ENCODE data around the gene ZFP36L1.
A peak's percentile ranks its signal among the peaks of the same experiment; 100 is the strongest.
"Not testable (repeated sequence)": the region's sequence is repeated elsewhere in the genome, so short reads cannot be mapped to it uniquely, and the experiment has no call there.

Gene ZFP36L1

DNA sequence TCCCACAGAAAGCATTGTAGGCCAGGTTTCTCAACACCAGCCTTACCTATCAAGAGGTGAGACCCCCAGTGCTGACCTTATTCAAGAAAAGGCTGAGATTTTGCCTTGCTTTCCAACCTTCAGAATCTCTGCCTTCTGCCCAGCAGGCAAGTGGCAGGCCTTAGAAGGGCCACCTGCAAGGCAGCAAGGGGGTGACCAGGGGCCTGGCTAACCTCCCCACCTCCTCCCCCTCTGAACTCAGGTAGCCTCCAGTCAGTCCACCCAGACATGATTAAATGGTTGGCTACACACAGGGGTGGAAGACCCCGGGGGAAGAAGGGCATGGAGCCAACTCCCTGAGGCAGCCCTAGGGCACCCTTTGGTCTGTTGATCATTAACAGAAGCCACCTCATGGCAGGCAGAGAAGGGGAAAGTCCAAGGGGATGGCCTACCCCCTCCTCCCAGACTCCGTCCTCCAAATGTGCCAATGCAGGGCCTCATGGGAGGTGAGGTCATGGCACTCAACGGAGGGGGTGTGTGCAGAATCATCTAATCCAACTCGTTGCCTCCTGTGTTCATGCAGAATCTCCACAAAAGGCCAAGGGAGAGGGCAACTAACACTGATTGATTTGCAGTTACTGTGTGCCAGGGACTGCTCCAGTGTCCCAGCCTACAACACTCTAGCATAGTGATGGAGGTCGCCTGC, 8.5 kb downstream of the ZFP36L1 start:
- peak; percentile 53 to 68 (median 62) for DNase-seq

GRCh38 chr14:68783408-68784225, 9.2 kb downstream of the ZFP36L1 start:
- DNase-seq: no peak

- DNase-seq: no peak
These were observed 10.5 kb downstream of the ZFP36L1 start for GRCh38 chr14:68782091-68782981.

DNA sequence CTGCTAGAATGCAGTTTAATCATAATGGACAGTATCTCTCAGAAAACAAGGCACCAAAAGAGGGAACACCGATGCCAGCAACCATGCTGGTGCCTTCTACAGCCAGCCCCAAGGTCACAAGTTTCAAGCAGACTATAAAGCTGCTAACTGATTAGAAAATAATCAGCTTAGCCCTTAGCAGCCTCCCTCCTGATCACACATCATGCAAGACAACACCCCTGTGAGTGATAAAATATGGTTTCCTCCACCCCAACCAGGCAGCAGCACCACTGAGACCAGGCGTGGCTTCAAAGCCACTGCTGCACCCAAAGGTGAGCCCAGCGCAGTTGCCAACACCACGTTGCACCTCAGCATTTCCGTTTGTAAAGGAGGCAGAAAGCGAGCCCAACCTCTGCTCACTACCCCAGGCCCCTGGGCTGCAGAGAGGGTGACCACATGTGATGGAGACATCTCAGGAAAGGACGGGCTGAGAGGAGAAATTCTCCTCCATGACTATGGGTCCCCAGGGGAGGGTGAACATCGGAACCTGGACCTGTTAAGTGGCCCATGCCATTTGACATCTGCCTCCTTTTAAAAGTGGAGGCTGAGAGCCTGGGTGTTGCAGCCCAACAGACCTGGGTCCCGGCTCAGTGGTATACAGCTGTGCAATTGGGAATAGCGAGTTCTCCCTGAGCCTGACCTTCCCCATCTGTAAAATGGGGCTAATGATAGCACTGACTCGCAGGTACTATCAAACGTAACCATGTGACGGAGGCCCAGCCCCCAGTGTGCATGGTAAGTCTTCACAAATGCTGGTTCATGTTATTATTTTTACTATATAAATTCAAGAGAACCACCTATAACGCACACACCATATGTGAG, 11.5 kb downstream of the ZFP36L1 start:
- no peak for DNase-seq

GRCh38 chr14:68780358-68781160, 12.3 kb downstream of the ZFP36L1 start:
- DNase-seq: peak; percentile 75 to 85 (median 78)

DNA sequence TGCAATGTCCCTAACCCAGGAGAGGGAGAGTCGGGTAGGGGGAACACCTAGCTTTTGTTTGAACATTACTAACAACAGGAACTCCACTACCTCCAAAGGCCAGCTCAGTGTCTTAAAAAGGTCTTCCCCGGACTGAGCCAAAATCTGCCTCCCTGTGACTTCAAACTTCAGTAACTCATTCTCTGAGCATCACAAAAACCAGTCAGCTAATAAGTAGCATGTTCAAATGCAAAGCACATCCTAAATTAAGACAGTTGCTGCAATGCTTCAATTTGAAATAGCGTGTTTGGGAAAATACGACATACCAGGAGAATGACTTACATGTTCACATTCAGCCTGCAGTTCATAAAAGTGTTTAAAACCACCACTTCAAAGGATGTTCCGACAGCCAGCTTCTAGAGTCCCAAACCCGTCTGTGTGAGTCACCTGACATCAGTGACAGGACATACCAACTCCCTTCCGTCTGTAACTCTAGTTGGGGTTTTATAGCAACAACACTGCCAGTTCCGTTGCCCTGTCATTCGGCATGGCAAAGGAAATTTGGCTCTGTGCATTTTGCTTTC, 13.0 kb downstream of the ZFP36L1 start:
- no peak for DNase-seq

DNA sequence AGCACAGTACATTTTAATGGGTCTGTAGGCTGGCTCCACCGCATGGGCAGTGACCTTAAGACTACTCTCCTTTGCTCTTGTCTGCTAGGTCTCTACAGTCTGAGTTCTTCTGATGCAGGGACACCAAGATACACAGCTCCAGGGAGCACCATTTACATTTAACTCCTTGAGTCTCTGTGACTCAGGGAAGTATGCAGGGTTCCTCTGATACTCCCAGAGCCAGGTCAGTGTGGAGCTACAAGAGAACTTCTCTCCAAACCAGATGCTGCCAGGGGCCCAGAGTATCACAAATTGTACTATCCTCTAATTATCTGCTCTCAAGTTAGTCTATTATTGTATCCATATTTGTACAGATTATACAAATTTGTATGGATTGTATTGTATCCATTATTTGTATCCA, 15.2 kb downstream of the ZFP36L1 start:
- DNase-seq: no peak

GRCh38 chr14:68775614-68776126, 17.2 kb downstream of the ZFP36L1 start:
- DNase-seq: peak in 1 of 3 donors; percentile 44

DNA sequence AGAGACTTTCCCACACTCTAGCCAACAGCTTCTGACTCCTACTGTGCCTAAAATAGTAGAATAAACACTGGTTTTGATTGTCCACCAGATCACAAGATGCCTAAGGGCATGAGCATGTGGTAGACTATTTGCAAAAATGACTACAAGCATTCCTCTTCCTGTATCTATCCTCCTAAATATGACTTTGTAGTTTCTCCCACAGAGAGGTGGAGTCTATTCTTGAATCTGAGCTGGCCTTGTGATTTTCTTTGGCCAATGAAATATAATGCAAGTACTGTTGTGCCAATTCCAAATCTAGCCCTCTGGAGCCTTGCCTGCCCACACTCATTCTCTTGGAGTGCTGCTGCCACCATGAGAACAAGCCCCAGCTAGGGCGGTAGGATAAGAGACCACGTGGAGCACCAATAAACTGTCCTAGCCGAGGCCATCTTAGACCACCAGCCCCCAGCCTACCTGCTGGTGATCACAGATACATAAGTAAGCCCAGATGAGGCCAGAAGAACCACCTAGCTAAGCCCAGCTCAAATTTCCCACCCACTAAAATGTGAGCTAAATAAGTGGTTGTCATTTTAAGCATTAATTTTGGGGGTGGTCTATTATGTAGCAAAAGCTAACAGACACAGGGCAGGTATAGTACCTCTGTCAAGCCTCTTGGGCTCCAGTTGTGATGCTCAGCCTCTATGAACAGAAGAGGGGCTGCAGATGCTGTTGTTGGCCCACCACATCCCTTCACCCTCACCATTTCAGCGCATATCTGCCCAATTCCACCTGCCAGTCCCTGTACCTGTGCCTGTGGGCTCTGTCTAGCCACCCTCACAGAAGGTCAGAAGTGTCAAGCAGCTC, 17.9 kb downstream of the ZFP36L1 start:
- no peak for DNase-seq

GRCh38 chr14:68772761-68773381, 20.0 kb downstream of the ZFP36L1 start:
- no peak for DNase-seq

GRCh38 chr14:68771631-68772030, 21.2 kb downstream of the ZFP36L1 start:
- DNase-seq: peak; percentile 57 to 65 (median 59)

- DNase-seq: no peak
These were observed 22.1 kb downstream of the ZFP36L1 start for GRCh38 chr14:68770553-68771286.

GRCh38 chr14:68770051-68770450, 22.8 kb downstream of the ZFP36L1 start:
- DNase-seq: no peak

- DNase-seq: peak in 1 of 3 donors; percentile 36
These were observed 24.6 kb downstream of the ZFP36L1 start for GRCh38 chr14:68768316-68768715.

- DNase-seq: no peak
These were observed 25.6 kb downstream of the ZFP36L1 start for GRCh38 chr14:68767248-68767645.

DNA sequence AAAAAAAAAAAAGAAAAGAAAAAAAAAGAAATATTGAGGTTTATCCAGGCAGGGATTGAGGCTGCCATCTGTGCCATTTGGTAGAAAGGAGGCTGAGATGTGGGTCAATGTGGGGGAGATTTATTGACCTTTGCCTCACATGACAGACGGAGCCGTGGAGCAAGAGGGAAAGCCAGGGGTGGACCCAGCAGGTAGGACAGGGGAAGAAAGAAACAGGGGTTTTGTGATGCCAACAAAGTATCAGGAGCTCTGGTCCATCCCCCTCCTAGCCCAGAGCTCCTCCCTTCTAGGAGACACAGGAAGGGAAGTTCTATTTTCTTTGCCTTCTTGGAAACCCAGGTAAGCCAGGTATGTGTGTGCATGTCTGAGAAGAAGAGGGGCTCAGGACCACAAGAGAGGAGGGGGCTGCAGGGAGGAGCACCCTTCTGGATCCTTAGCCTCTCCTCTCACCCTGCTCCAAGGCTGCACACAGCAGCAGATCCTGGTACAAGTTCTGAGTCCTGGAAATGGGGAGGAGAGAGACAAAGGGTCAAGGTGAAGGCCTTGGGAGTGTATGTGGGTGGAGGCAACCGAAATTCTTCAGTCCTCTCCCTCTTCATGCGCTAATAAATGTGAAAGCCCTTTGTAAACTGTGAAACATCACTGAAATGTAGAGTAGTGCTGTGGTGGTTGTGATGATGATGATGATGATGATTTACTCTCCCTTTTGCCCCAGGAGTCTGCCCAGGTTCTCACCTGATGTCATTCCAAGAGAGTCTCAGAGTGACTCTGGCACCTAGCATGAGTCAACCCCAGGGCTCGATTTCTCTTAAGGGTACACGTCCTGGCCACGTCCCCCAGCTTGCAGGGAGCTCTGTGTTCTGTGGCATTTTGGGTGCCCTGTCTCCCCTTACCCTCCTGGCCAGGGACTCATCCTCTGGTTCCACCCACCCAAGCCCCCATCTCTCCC, 26.3 kb downstream of the ZFP36L1 start:
- DNase-seq: no peak

- not testable (repeated sequence) for DNase-seq
These were observed 29.0 kb downstream of the ZFP36L1 start for GRCh38 chr14:68763843-68764242.

All from suppressor macrophage treated with lipopolysaccharide for 1 hour (primary cell).